Thyroid gland (tissue), 4 donors: Measurements from ENCODE around the gene SLC9B2. TPM values are rescaled to one million over a fixed set of nuclear protein-coding genes. Genes with fewer than 3 reads are reported as not detected.

Experiments used
- DNase-seq, 2 donors: peaks; one replicate each; pipeline ENCODE4 v3.0.0-alpha.2; 2019
- H3K27ac ChIP-seq, 3 donors: fragments of 200-600 bp; sonication (generic); 1 replicate in 2 of 3; 2 replicates in 1 of 3; pipeline ENCODE4 v1.5.1; 2016 to 2019; ENCODE audit warnings: mild to moderate bottlenecking in 1 of 3, moderate library complexity in 1 of 3
- H3K27me3 ChIP-seq: fragments of 200-600 bp; sonication (generic); one replicate; pipeline ENCODE4 v1.5.1; 2019
- H3K36me3 ChIP-seq, 2 donors: fragments of 200-600 bp; sonication (generic); one replicate each; pipeline ENCODE4 v1.5.1; 2016 to 2019
- H3K4me1 ChIP-seq, 2 donors: fragments of 200-600 bp; sonication (generic); one replicate each; pipeline ENCODE4 v1.5.1; 2017 to 2019
- H3K4me3 ChIP-seq, 3 donors: fragments of 200-600 bp; sonication (generic); replicated peaks in 1 of 3; 1 replicate in 2 of 3; 2 replicates in 1 of 3; pipeline ENCODE4 v1.5.1; 2016; ENCODE audit warnings: mild to moderate bottlenecking in 1 of 3
- H3K9me3 ChIP-seq: fragments of 200-600 bp; sonication (generic); one replicate; pipeline ENCODE4 v1.5.1; 2017
- CTCF ChIP-seq, 6 experiments: fragments of 200-600 bp in 3 of 6; fragments of 450-650 bp in 3 of 6; sonication (generic) in 3 of 6; IDR thresholded peaks; one replicate each; pipeline ENCODE4 v1.5.1; 2016 to 2019; ENCODE audit warnings: antibody characterized with exemption in 6 of 6, mild to moderate bottlenecking in 2 of 6, inconsistent platforms in 1 of 6, moderate library complexity in 1 of 6
- POLR2A ChIP-seq, 2 donors: fragments of 450-650 bp; IDR thresholded peaks; one replicate each; pipeline ENCODE4 v1.6.1; 2017; ENCODE audit warnings: antibody characterized with exemption in 2 of 2, mild to moderate bottlenecking in 2 of 2, moderate library complexity in 1 of 2
- WGBS, 2 donors: methylation state at CpG; one replicate each; pipeline ENCODE4 v1.1.5; 2017; 5-methylcytosine and 5-hydroxymethylcytosine counted together
- intact Hi-C: fragments of 100-400 bp; cut with DNase I; formaldehyde crosslinking; loops from one replicate; pipeline ENCODE4 v1.15.1; 2023
- total RNA-seq, 4 donors: library from RNA; depleted of rRNA; stranded (reverse); fragments of >200 nt; gene quantifications; one replicate each; pipeline ENCODE4 v1.2.3, GENCODE V29; 2016

The SLC9B2 gene
- total RNA-seq, 4 donors from 2014 or later, result 3.9 to 9.5 (median 7.1) TPM

GRCh38 chr4:103021120-103021519, 55.4 kb downstream of the SLC9B2 start:
- whole genome bisulfite sequencing, 2 donors, result 99 to 100% methylated on average over 2 of the region's 2 CpGs
- peaks cover 5 to 6% of the 10 kb centered on the region in 2 donors for H3K4me1 ChIP-seq
- H3K27me3 ChIP-seq, result no peaks in the 10 kb centered on the region
- intact Hi-C loops, result no loop called here
- no peak overlapping the region for H3K27ac ChIP-seq
- no peaks in the 10 kb centered on the region for H3K36me3 ChIP-seq
- no peak overlapping the region for H3K4me3 ChIP-seq
- no peak for TF ChIP-seq CTCF (IDR thresholded peaks at IDR 0.05)
- TF ChIP-seq POLR2A (IDR thresholded peaks at IDR 0.05), result no peak
- H3K9me3 ChIP-seq, result no peaks in the 10 kb centered on the region
- no peak for DNase-seq

GRCh38 chr4:103019308-103020124, 57.0 kb downstream of the SLC9B2 start, which contains the start of gene SLC9B1:
SLC9B1 (minus strand) TSS chr4:103019705; CDS start chr4:102991711, 27,994 bp downstream.
- peak within 1 kb of the TSS; percentile 80 to 85 (median 83) for H3K27ac ChIP-seq
- intact Hi-C loops, result no loop called here
- peaks cover 5 to 6% of the 10 kb centered on the region in 2 donors for H3K4me1 ChIP-seq
- H3K9me3 ChIP-seq, result no peaks in the 10 kb centered on the region
- H3K27me3 ChIP-seq, result no peaks in the 10 kb centered on the region
- TF ChIP-seq POLR2A (IDR thresholded peaks at IDR 0.05), result peak in 1 of 2 donors; percentile 87
- peak in 1 of 6 experiments; percentile 12 for TF ChIP-seq CTCF (IDR thresholded peaks at IDR 0.05)
- 2% methylated on average over 32 to 46 of the region's 46 CpGs for WGBS, 2 donors
- peak; percentile 97 to 98 for DNase-seq
- H3K36me3 ChIP-seq, result no peaks in the 10 kb centered on the region
- H3K4me3 ChIP-seq, result peak within 1 kb of the TSS in 2 of 3 donors; percentile 15 to 18

- peak overlapping the region in 2 of 3 donors; percentile 15 to 18 for H3K4me3 ChIP-seq
- H3K27ac ChIP-seq, result peak overlapping the region; percentile 80 to 85 (median 83)
- intact Hi-C loops, result no loop called here
- TF ChIP-seq CTCF (IDR thresholded peaks at IDR 0.05) (no peak), POLR2A (IDR thresholded peaks at IDR 0.05) (no peak)
- no peaks in the 10 kb centered on the region for H3K27me3 ChIP-seq
- H3K4me1 ChIP-seq, result peaks cover 5 to 6% of the 10 kb centered on the region in 2 donors
- H3K9me3 ChIP-seq, result no peaks in the 10 kb centered on the region
- no peaks in the 10 kb centered on the region for H3K36me3 ChIP-seq
- WGBS, 2 donors, result 58 to 61% methylated on average over 8 of the region's 8 CpGs
- peak; percentile 8 to 12 for DNase-seq
These were observed 57.9 kb downstream of the SLC9B2 start for GRCh38 chr4:103018391-103019307.

- no peak for DNase-seq
- TF ChIP-seq POLR2A (IDR thresholded peaks at IDR 0.05) (no peak), CTCF (IDR thresholded peaks at IDR 0.05) (no peak)
- intact Hi-C loops, result no loop called here
These were observed 64.0 kb downstream of the SLC9B2 start for GRCh38 chr4:103012551-103012950.

More at GRCh38 chr4:103012551-103012950, 64.0 kb downstream of the SLC9B2 start:
- no peak overlapping the region for H3K4me3 ChIP-seq
- H3K27me3 ChIP-seq, result no peaks in the 10 kb centered on the region
- no peaks in the 10 kb centered on the region for H3K9me3 ChIP-seq
- H3K27ac ChIP-seq, result peak overlapping the region; percentile 35 to 90 (median 81)
- peaks cover 15 to 26% of the 10 kb centered on the region in 2 donors for H3K4me1 ChIP-seq
- H3K36me3 ChIP-seq, result no peaks in the 10 kb centered on the region
